ENCODE measurements around the gene SLCO3A1. TPM values are rescaled to one million over a fixed set of nuclear protein-coding genes. Genes with fewer than 3 reads are reported as not detected.

Gene SLCO3A1
- total RNA-seq, 4 donors from 2014 or later: 12.1 to 22.3 (median 13.5) TPM

DNA sequence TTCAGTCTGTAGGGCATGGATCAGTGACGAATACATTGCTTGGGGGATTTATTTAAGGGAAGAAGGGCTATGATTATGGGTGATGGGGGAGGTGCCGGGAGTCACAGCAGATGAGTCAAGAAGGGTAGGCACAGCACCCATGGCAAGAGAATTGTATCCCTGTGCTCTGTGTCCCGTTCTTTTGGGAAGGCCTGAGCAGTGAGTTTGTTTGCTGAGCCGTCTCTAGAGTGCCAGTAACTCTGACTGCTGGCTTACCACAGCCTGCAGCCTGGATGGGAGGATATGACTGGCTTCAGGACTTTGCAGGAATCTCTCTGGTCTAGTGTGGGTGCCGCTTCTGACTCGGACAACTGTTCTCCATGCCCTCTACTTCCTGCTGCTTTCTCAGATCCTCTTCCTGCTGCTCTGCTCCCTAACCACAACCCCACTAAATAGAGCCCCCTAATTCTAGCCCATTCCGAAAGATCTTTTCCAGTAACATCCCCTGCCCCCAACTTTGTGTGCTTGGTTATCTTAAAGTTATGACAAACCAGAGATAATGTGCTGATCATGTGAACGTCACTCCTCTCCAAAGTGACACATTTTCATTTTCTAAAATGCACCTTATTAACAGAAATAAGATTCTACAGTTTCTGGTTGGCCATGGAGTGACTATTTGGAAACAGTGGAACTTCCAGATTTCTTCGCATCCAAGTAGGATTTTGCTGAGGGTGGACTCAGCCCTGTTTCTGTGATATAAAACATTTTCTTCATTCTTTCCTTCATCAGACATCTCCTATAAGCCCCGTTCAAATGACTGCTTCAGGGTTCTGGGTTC, 239.0 kb downstream of the SLCO3A1 start:
- no peak for TF ChIP-seq CTCF (IDR thresholded peaks at IDR 0.05; ENCODE audit: low read depth)

- no peak for TF ChIP-seq CTCF (IDR thresholded peaks at IDR 0.05; ENCODE audit: low read depth)
Measured at GRCh38 chr15:92095693-92096092, 242.2 kb downstream of the SLCO3A1 start.

GRCh38 chr15:92097474-92098178, 244.1 kb downstream of the SLCO3A1 start:
- no peak for TF ChIP-seq CTCF (IDR thresholded peaks at IDR 0.05; ENCODE audit: low read depth)

DNA sequence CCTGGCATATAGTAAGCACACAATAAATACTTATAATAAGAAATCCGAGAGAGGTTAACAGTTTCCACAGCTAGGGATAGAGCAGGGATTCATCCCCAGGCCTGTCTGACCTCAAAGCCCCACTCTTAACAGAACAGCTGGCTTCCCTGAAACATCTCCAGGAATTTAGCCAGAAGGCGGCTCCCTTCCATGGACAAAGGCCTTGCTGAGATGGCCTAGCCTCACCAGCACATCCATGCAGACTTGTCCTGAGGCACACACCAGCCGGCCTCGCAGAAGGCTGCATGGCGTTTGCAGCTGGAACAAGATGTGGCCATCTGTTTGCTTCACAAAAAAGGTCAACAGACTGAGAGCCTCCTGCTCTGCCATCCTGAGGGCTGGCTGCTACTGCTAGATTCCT, 245.4 kb downstream of the SLCO3A1 start:
- no peak for TF ChIP-seq CTCF (IDR thresholded peaks at IDR 0.05; ENCODE audit: low read depth)

DNA sequence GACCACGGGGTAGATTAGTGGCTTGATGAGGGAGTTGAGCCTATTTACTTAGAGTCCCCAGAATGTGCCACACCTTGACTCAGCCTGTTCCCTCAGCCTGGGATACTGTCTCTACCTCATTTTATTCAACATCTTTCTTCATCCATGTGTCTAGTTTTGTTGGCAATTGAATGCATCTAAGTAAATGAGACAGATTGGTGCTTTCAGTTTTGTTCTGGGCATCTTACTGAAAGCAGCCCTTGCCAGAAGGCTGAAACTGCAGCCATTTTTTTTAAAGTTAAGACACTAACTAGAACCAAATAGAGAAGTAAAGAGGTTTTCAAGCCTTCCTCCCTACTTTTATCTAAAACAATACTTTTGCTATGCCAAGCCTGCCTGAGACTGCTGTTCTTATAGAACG, 246.8 kb downstream of the SLCO3A1 start:
- no peak for TF ChIP-seq CTCF (IDR thresholded peaks at IDR 0.05; ENCODE audit: low read depth)

DNA sequence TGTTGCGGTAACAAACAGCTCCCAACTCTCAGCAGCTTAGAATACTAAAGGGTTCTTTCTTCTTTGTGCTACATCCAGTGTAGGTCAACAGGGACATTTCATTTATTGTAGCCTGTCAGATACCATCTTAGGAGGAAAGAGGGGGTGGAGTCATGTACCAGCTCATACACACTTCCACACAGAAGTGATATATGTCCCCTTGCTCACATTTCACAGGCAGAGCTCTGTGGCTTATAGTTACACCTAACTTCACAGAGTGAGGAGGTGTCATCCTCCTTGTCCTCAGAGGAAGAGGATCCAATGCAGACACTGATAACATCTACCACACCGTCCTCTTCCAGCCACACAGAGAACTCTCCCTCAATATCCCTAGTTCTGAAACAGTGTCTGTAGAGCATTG, 247.2 kb downstream of the SLCO3A1 start:
- TF ChIP-seq CTCF (IDR thresholded peaks at IDR 0.05; ENCODE audit: low read depth): no peak

DNA sequence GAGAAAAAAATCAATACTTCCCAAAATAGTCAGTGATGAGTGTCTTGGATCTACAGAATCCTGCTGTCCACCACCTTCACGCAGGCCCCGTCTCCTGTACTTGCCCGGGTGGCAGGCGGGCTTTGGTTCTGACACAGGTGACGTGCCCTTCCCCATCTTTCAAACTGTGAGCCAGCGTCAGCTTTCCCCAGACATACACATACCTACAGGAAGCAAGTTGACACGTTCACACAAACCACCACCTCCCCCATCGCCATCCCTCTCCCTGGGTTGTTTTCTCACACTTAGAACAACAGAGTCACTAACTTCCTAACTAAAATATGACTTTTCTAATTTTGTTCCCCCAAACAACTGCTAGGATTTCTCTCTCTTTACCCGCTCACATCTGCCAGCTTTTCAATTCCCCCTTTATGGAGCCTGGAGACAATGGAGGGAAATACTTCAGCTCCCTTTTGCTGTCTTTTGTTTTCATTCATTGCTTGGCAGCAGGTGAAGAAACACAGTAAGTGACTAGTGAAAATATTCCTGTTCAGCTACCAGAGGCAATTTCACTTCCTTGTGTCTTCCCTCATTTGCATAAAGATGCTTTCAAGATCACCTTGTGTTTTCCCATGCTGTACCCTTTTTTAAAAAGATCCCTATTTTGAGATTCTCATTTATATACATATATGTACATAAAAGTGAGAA, 248.3 kb downstream of the SLCO3A1 start:
- TF ChIP-seq CTCF (IDR thresholded peaks at IDR 0.05; ENCODE audit: low read depth): no peak

Data from subcutaneous adipose tissue (tissue), 4 donors.